Tibial nerve (tissue), 4 donors: Measurements from ENCODE around the gene FRY. TPM values are rescaled to one million over a fixed set of nuclear protein-coding genes. Genes with fewer than 3 reads are reported as not detected.

Source experiments
- DNase-seq, 2 donors: peaks; one replicate each; pipeline ENCODE4 v3.0.0-alpha.2; 2019; ENCODE audit warnings: low spot score in 2 of 2
- H3K27ac ChIP-seq, 4 donors: fragments of 200-600 bp; sonication (generic) in 3 of 4; one replicate each; pipeline ENCODE4 v1.5.1; 2017 to 2019; ENCODE audit warnings: mild to moderate bottlenecking in 1 of 4
- H3K27me3 ChIP-seq, 2 donors: fragments of 200-600 bp; sonication (generic) in 1 of 2; one replicate each; pipeline versions ENCODE4 v1.5.1 to v1.6.0; 2017 to 2019
- H3K36me3 ChIP-seq, 3 donors: fragments of 200-600 bp; sonication (generic); one replicate each; pipeline ENCODE4 v1.5.1; 2018 to 2019
- H3K4me1 ChIP-seq, 4 donors: fragments of 200-600 bp; sonication (generic) in 3 of 4; one replicate each; pipeline ENCODE4 v1.5.1; 2017 to 2019
- H3K4me3 ChIP-seq, 4 donors: fragments of 200-600 bp; sonication (generic) in 3 of 4; one replicate each; pipeline ENCODE4 v1.5.1; 2017 to 2019; ENCODE audit warnings: mild to moderate bottlenecking in 1 of 4, moderate library complexity in 1 of 4
- H3K9me3 ChIP-seq, 4 donors: fragments of 200-600 bp; sonication (generic) in 3 of 4; one replicate each; pipeline ENCODE4 v1.5.1; 2017 to 2019
- CTCF ChIP-seq, 5 experiments: fragments of 200-600 bp in 3 of 5; fragments of 450-650 bp in 2 of 5; sonication (generic) in 3 of 5; IDR thresholded peaks; one replicate each; pipeline ENCODE4 v1.5.1; 2016 to 2019; ENCODE audit warnings: antibody characterized with exemption in 5 of 5, mild to moderate bottlenecking in 3 of 5, moderate library complexity in 2 of 5
- EP300 ChIP-seq, 2 donors: sonication (generic); formaldehyde crosslinking; IDR thresholded peaks; one replicate each; pipeline ENCODE4 v1.6.1; 2017; ENCODE audit warnings: antibody characterized with exemption in 2 of 2, mild to moderate bottlenecking in 1 of 2
- POLR2A ChIP-seq, 2 donors: fragments of 450-650 bp; IDR thresholded peaks; one replicate each; pipeline ENCODE4 v1.6.1; 2017; ENCODE audit warnings: antibody characterized with exemption in 2 of 2, mild to moderate bottlenecking in 2 of 2, moderate library complexity in 2 of 2
- WGBS, 2 donors: methylation state at CpG; one replicate each; pipeline ENCODE4 v1.1.5; 2018; 5-methylcytosine and 5-hydroxymethylcytosine counted together
- total RNA-seq, 4 donors: library from RNA; depleted of rRNA; stranded (reverse); fragments of >200 nt; gene quantifications; one replicate each; pipeline ENCODE4 v1.1.0, GENCODE V29; 2016

FRY gene
- total RNA-seq, 4 donors from 2014 or later = 48.9 to 94.6 (median 75.8) TPM

GRCh38 chr13:32284927-32285632 is 253.5 kb downstream of the FRY start:
- 17 to 21% methylated on average over 6 of the region's 6 CpGs for WGBS, 2 donors
- H3K27ac ChIP-seq = peak overlapping the region in 3 of 4 donors; percentile 6 to 74 (median 73)
- H3K9me3 ChIP-seq = no peaks in the 10 kb centered on the region
- no peak overlapping the region for H3K4me3 ChIP-seq
- no peaks in the 10 kb centered on the region for H3K27me3 ChIP-seq
- TF ChIP-seq CTCF (IDR thresholded peaks at IDR 0.05) (no peak), EP300 (IDR thresholded peaks at IDR 0.05) (peak in 1 of 2 donors; percentile 44), POLR2A (IDR thresholded peaks at IDR 0.05) (no peak)
- peaks cover 0 to 16% (median 6%) of the 10 kb centered on the region in 4 donors for H3K4me1 ChIP-seq
- peak in 1 of 2 donors; percentile 43 for DNase-seq
- peaks cover 0 to 16% (median 0%) of the 10 kb centered on the region in 3 donors for H3K36me3 ChIP-seq

GRCh38 chr13:32285633-32285965 is 254.0 kb downstream of the FRY start:
- no peak for DNase-seq
- H3K27ac ChIP-seq = peak overlapping the region in 2 of 4 donors; percentile 73 to 74
- peaks cover 0 to 19% (median 0%) of the 10 kb centered on the region in 3 donors for H3K36me3 ChIP-seq
- WGBS, 2 donors = 24 to 28% methylated on average over 4 of the region's 4 CpGs
- no peaks in the 10 kb centered on the region for H3K27me3 ChIP-seq
- no peaks in the 10 kb centered on the region for H3K9me3 ChIP-seq
- TF ChIP-seq POLR2A (IDR thresholded peaks at IDR 0.05) (no peak), EP300 (IDR thresholded peaks at IDR 0.05) (no peak), CTCF (IDR thresholded peaks at IDR 0.05) (no peak)
- no peak overlapping the region for H3K4me3 ChIP-seq
- peaks cover 0 to 16% (median 6%) of the 10 kb centered on the region in 4 donors for H3K4me1 ChIP-seq

- H3K4me1 ChIP-seq = no peaks in the 10 kb centered on the region
- peaks cover 0 to 13% (median 0%) of the 10 kb centered on the region in 3 donors for H3K36me3 ChIP-seq
- no peak overlapping the region for H3K27ac ChIP-seq
- TF ChIP-seq CTCF (IDR thresholded peaks at IDR 0.05) = no peak
- DNase-seq = no peak
- WGBS, 2 donors = 69 to 70% methylated on average over 2 of the region's 2 CpGs
- H3K27me3 ChIP-seq = no peaks in the 10 kb centered on the region
- no peaks in the 10 kb centered on the region for H3K9me3 ChIP-seq
- H3K4me3 ChIP-seq = no peak overlapping the region
These were observed 265.6 kb downstream of the FRY start for GRCh38 chr13:32297206-32297605.

- TF ChIP-seq POLR2A (IDR thresholded peaks at IDR 0.05) (no peak), CTCF (IDR thresholded peaks at IDR 0.05) (no peak), EP300 (IDR thresholded peaks at IDR 0.05) (no peak)
These were observed 267.1 kb downstream of the FRY start for GRCh38 chr13:32298695-32299094.

GRCh38 chr13:32299893-32300292 is 268.3 kb downstream of the FRY start:
- Histone ChIP-seq H3K9me3 (no peaks in the 10 kb centered on the region), H3K27ac (no peak overlapping the region), H3K27me3 (no peaks in the 10 kb centered on the region), H3K4me3 (no peak overlapping the region), H3K36me3 (peaks cover 0 to 8% (median 0%) of the 10 kb centered on the region in 3 donors), H3K4me1 (no peaks in the 10 kb centered on the region)
- 78 to 80% methylated on average over 4 of the region's 4 CpGs for WGBS, 2 donors
- TF ChIP-seq CTCF (IDR thresholded peaks at IDR 0.05) = no peak
- no peak for TF ChIP-seq POLR2A (IDR thresholded peaks at IDR 0.05)
- TF ChIP-seq EP300 (IDR thresholded peaks at IDR 0.05) = no peak
- DNase-seq = no peak

More at GRCh38 chr13:32298695-32299094, 267.1 kb downstream of the FRY start:
- no peak for DNase-seq
- WGBS, 2 donors = 92% methylated on average over 6 of the region's 6 CpGs
- no peaks in the 10 kb centered on the region for H3K27me3 ChIP-seq
- H3K9me3 ChIP-seq = no peaks in the 10 kb centered on the region
- H3K4me1 ChIP-seq = no peaks in the 10 kb centered on the region
- H3K4me3 ChIP-seq = no peak overlapping the region
- H3K27ac ChIP-seq = no peak overlapping the region
- H3K36me3 ChIP-seq = peaks cover 0 to 13% (median 0%) of the 10 kb centered on the region in 3 donors
